GM20431 (cell line): ENCODE measurements around the gene SERAC1.

Experiments used
- in situ Hi-C: fragments of 300-500 bp; cut with MseI, MboI; formaldehyde crosslinking; loops from one replicate; pipeline ENCODE4 v1.15.0; 2020; ENCODE audit warnings: low sequenced_read_pairs; ENCODE audit not compliant: unreplicated experiment

Gene SERAC1

GRCh38 chr6:158142789-158143188, 25.3 kb downstream of the SERAC1 start:
- in situ Hi-C loops, result no loop called here

GRCh38 chr6:158131926-158132325, 36.1 kb downstream of the SERAC1 start:
- in situ Hi-C loops, result no loop called here

GRCh38 chr6:158125271-158125670, 42.8 kb downstream of the SERAC1 start:
- in situ Hi-C loops, result no loop called here

GRCh38 chr6:158124288-158124687, 43.8 kb downstream of the SERAC1 start:
- in situ Hi-C loops, result no loop called here

- in situ Hi-C loops, result no loop called here
Observed at GRCh38 chr6:158122048-158122447, 46.0 kb downstream of the SERAC1 start.

GRCh38 chr6:158121335-158121734, 46.7 kb downstream of the SERAC1 start:
- in situ Hi-C loops, result no loop called here

GRCh38 chr6:158118886-158119285, 49.2 kb downstream of the SERAC1 start:
- in situ Hi-C loops, result no loop called here

- in situ Hi-C loops, result no loop called here
Observed at GRCh38 chr6:158115508-158115907, 52.6 kb downstream of the SERAC1 start.

GRCh38 chr6:158115102-158115501, 53.0 kb downstream of the SERAC1 start:
- in situ Hi-C loops, result no loop called here

GRCh38 chr6:158113802-158114201, 54.3 kb downstream of the SERAC1 start:
- in situ Hi-C loops, result no loop called here

- in situ Hi-C loops, result no loop called here
Observed at GRCh38 chr6:158111987-158112386, 56.1 kb downstream of the SERAC1 start.

- in situ Hi-C loops, result no loop called here
Observed at GRCh38 chr6:158110986-158111385, 57.1 kb downstream of the SERAC1 start.

- in situ Hi-C loops, result no loop called here
Observed at GRCh38 chr6:158109748-158110147, 58.3 kb downstream of the SERAC1 start.

GRCh38 chr6:158104696-158105095, 63.4 kb downstream of the SERAC1 start:
- in situ Hi-C loops, result no loop called here

- in situ Hi-C loops, result no loop called here
Observed at GRCh38 chr6:158103228-158103627, 64.8 kb downstream of the SERAC1 start.

GRCh38 chr6:158095671-158096070, 72.4 kb downstream of the SERAC1 start:
- in situ Hi-C loops, result no loop called here

- in situ Hi-C loops, result no loop called here
Observed at GRCh38 chr6:158095031-158095430, 73.0 kb downstream of the SERAC1 start.

GRCh38 chr6:158092806-158093205, 75.3 kb downstream of the SERAC1 start:
- in situ Hi-C loops, result no loop called here

GRCh38 chr6:158087224-158087867, 80.7 kb downstream of the SERAC1 start:
- in situ Hi-C loops, result no loop called here

GRCh38 chr6:158086504-158087223, 81.4 kb downstream of the SERAC1 start:
- in situ Hi-C loops, result no loop called here

- in situ Hi-C loops, result no loop called here
Observed at GRCh38 chr6:158086054-158086503, 82.0 kb downstream of the SERAC1 start.
